PC-9 (cell line): ENCODE measurements around the gene RNF4. TPM values are rescaled to one million over a fixed set of nuclear protein-coding genes. Genes with fewer than 3 reads are reported as not detected.

Experiments used
- BruUV-seq: library from RNA; stranded (reverse); fragments of 400-500 nt; replicated peaks from 2 replicates; lab custom pipeline; 2021; lab: Mats Ljungman, UMichigan
- CTCF ChIA-PET: fragments of 300-600 bp; sonication (Branson Sonifier 250); formaldehyde crosslinking; loops from one replicate; lab custom pipeline; 2022; ENCODE audit warnings: antibody characterized with exemption; lab: Charles Lee
- POLR2A ChIA-PET: fragments of 300-600 bp; sonication (Branson Sonifier 250); formaldehyde crosslinking; loops from one replicate; lab custom pipeline; 2022; ENCODE audit warnings: antibody characterized with exemption; ENCODE audit not compliant: unreplicated experiment; lab: Charles Lee
- DNase-seq, 2 experiments: peaks; one replicate each; pipeline versions ENCODE4 v3.0.0 to v3.0.0-alpha.2; 2015 to 2022; ENCODE audit warnings: mixed read lengths in 1 of 2
- H2AFZ ChIP-seq: fragments of 200-600 bp; sonication (generic); 2 replicates; pipeline ENCODE4 v1.8.1; 2017; ENCODE audit warnings: antibody characterized with exemption
- H3F3A ChIP-seq: fragments of 200-600 bp; sonication (generic); 2 replicates; pipeline ENCODE4 v1.8.1; 2017; ENCODE audit warnings: antibody characterized with exemption, mild to moderate bottlenecking, low read depth; ENCODE audit not compliant: insufficient read depth
- H3K27ac ChIP-seq: fragments of 200-600 bp; sonication (generic); 2 replicates; pipeline ENCODE4 v1.6.1; 2016; ENCODE audit warnings: mixed run types
- H3K27me3 ChIP-seq: fragments of 200-600 bp; sonication (generic); 2 replicates; pipeline ENCODE4 v1.6.1; 2016; ENCODE audit warnings: low read depth, mixed run types; ENCODE audit not compliant: insufficient read depth
- H3K36me3 ChIP-seq: fragments of 200-600 bp; sonication (generic); 2 replicates; pipeline ENCODE4 v1.6.1; 2016; ENCODE audit warnings: low read depth, mixed run types
- H3K4me1 ChIP-seq: fragments of 200-600 bp; sonication (generic); replicated peaks from 2 replicates; pipeline ENCODE4 v1.6.1; 2016; ENCODE audit warnings: mixed run types; ENCODE audit not compliant: insufficient read depth
- H3K4me2 ChIP-seq: fragments of 200-600 bp; sonication (generic); 2 replicates; pipeline ENCODE4 v1.6.1; 2017; ENCODE audit warnings: mixed run types
- H3K4me3 ChIP-seq: fragments of 200-600 bp; sonication (generic); 2 replicates; pipeline ENCODE4 v1.6.1; 2016; ENCODE audit warnings: mixed run types
- H3K79me2 ChIP-seq: fragments of 200-600 bp; sonication (generic); 2 replicates; pipeline ENCODE4 v1.6.1; 2017; ENCODE audit warnings: low read depth, mixed run types
- H3K9me2 ChIP-seq: fragments of 200-600 bp; sonication (generic); 2 replicates; pipeline ENCODE4 v1.8.1; 2017; ENCODE audit warnings: mild to moderate bottlenecking; ENCODE audit not compliant: insufficient read depth
- H3K9me3 ChIP-seq: fragments of 200-600 bp; sonication (generic); 2 replicates; pipeline ENCODE4 v1.8.1; 2016; ENCODE audit warnings: low read depth; ENCODE audit not compliant: insufficient read depth
- H4K20me1 ChIP-seq: fragments of 200-600 bp; sonication (generic); 2 replicates; pipeline ENCODE4 v1.8.1; 2017; ENCODE audit not compliant: insufficient read depth
- CTCF ChIP-seq: fragments of 200-600 bp; sonication (generic); conservative IDR thresholded peaks from 2 replicates; pipeline ENCODE4 v1.6.1; 2017; ENCODE audit warnings: mixed run types, antibody characterized with exemption, mild to moderate bottlenecking, moderate library complexity
- EZH2 ChIP-seq: fragments of 200-600 bp; sonication (generic); IDR thresholded peaks from 2 replicates; pipeline ENCODE4 v1.8.0; 2017; ENCODE audit warnings: antibody characterized with exemption, low read depth
- intact Hi-C: fragments of 100-400 bp; cut with micrococcal nuclease; formaldehyde crosslinking; loops from one replicate; pipeline ENCODE4 v1.10.0; 2022; ENCODE audit not compliant: unreplicated experiment
- total RNA-seq: library from RNA; stranded (reverse); gene quantifications from 2 replicates; pipeline ENCODE4 v1.2.3, GENCODE V29; 2021

The RNF4 gene
- total RNA-seq, 1 experiment from 2014 or later: 63.5 TPM

- H3K4me1 ChIP-seq: no peaks in the 10 kb centered on the region
- H3K27ac ChIP-seq: no peak overlapping the region
- no peak overlapping the region for H3K4me2 ChIP-seq
- peaks cover 4% of the 10 kb centered on the region for H4K20me1 ChIP-seq
- H3K36me3 ChIP-seq: no peaks in the 10 kb centered on the region
- no peak overlapping the region for H2AFZ ChIP-seq
- no peak for DNase-seq
- no TSS peak for BruUV-seq
- intact Hi-C loops: no loop called here
- H3K79me2 ChIP-seq: no peaks in the 10 kb centered on the region
- peaks cover 49% of the 10 kb centered on the region for H3K27me3 ChIP-seq
- ChIA-PET CTCF (no interaction called here), POLR2A (no interaction called here)
- H3K9me2 ChIP-seq: no peaks in the 10 kb centered on the region
- TF ChIP-seq CTCF (no peak), EZH2 (no peak)
- no peaks in the 10 kb centered on the region for H3F3A ChIP-seq
- no peak overlapping the region for H3K4me3 ChIP-seq
- H3K9me3 ChIP-seq: no peaks in the 10 kb centered on the region
Observed at GRCh38 chr4:2423066-2423465, 45.8 kb upstream of the RNF4 start.

GRCh38 chr4:2423695-2424094, 45.2 kb upstream of the RNF4 start:
- intact Hi-C loops: no loop called here
- H3K4me1 ChIP-seq: no peaks in the 10 kb centered on the region
- H3K9me3 ChIP-seq: no peaks in the 10 kb centered on the region
- DNase-seq: no peak
- H3K4me2 ChIP-seq: no peak overlapping the region
- H3K9me2 ChIP-seq: no peaks in the 10 kb centered on the region
- no peak overlapping the region for H3K4me3 ChIP-seq
- POLR2A ChIA-PET: no interaction called here
- H2AFZ ChIP-seq: no peak overlapping the region
- H3K27ac ChIP-seq: no peak overlapping the region
- BruUV-seq: no TSS peak
- TF ChIP-seq CTCF: no peak
- TF ChIP-seq EZH2: no peak
- no peaks in the 10 kb centered on the region for H3F3A ChIP-seq
- peaks cover 48% of the 10 kb centered on the region for H3K27me3 ChIP-seq
- H3K79me2 ChIP-seq: no peaks in the 10 kb centered on the region
- CTCF ChIA-PET: no interaction called here
- no peaks in the 10 kb centered on the region for H3K36me3 ChIP-seq
- H4K20me1 ChIP-seq: peaks cover 6% of the 10 kb centered on the region

GRCh38 chr4:2424581-2424980, 44.3 kb upstream of the RNF4 start:
- no peak for TF ChIP-seq CTCF
- no peak for TF ChIP-seq EZH2
- no peak overlapping the region for H3K4me3 ChIP-seq
- no TSS peak for BruUV-seq
- H3F3A ChIP-seq: peaks cover 8% of the 10 kb centered on the region; the same call in 1 of the 2 replicates
- ChIA-PET POLR2A (no interaction called here), CTCF (interaction anchor here (0.6 kb wide), 1 partner anchor 16 kb away, joined by 9 read pairs; no protein-coding TSS in a partner anchor)
- intact Hi-C loops: no loop called here
- H2AFZ ChIP-seq: no peak overlapping the region
- DNase-seq: no peak
- H3K79me2 ChIP-seq: no peaks in the 10 kb centered on the region
- H3K4me2 ChIP-seq: no peak overlapping the region
- H3K9me3 ChIP-seq: no peaks in the 10 kb centered on the region
- H4K20me1 ChIP-seq: peaks cover 12% of the 10 kb centered on the region
- no peak overlapping the region for H3K27ac ChIP-seq
- no peaks in the 10 kb centered on the region for H3K9me2 ChIP-seq
- H3K4me1 ChIP-seq: no peaks in the 10 kb centered on the region
- no peaks in the 10 kb centered on the region for H3K36me3 ChIP-seq
- H3K27me3 ChIP-seq: peaks cover 45% of the 10 kb centered on the region
